DOHH2 (cell line): ENCODE results near the gene TEX35.

ENCODE experiments used
- CTCF ChIP-seq: fragments of 200-600 bp; sonication (generic); IDR thresholded peaks from one replicate; pipeline ENCODE4 v1.5.1; 2014; ENCODE audit warnings: antibody characterized with exemption, mild to moderate bottlenecking, low read depth, low read length; ENCODE audit not compliant: poor library complexity, severe bottlenecking
- EZH2phosphoT487 ChIP-seq: fragments of 200-600 bp; sonication (generic); IDR thresholded peaks from 2 replicates; pipeline ENCODE4 v1.6.1; 2017; ENCODE audit warnings: borderline replicate concordance, mild to moderate bottlenecking, antibody characterized with exemption, low read length, moderate library complexity, mixed read lengths

GRCh38 chr1:178503849-178504248 is 9.1 kb upstream of the TEX35 start:
- TF ChIP-seq EZH2phosphoT487 (no peak), CTCF (no peak)
